ENCODE results near the gene CTRL. TPM values are rescaled to one million over a fixed set of nuclear protein-coding genes. Genes with fewer than 3 reads are reported as not detected.
"Not testable (repeated sequence)": the region's sequence is repeated elsewhere in the genome, so short reads cannot be mapped to it uniquely, and the experiment has no call there.

The CTRL gene
- total RNA-seq, 1 experiment from 2014 or later = 0.25 TPM

DNA sequence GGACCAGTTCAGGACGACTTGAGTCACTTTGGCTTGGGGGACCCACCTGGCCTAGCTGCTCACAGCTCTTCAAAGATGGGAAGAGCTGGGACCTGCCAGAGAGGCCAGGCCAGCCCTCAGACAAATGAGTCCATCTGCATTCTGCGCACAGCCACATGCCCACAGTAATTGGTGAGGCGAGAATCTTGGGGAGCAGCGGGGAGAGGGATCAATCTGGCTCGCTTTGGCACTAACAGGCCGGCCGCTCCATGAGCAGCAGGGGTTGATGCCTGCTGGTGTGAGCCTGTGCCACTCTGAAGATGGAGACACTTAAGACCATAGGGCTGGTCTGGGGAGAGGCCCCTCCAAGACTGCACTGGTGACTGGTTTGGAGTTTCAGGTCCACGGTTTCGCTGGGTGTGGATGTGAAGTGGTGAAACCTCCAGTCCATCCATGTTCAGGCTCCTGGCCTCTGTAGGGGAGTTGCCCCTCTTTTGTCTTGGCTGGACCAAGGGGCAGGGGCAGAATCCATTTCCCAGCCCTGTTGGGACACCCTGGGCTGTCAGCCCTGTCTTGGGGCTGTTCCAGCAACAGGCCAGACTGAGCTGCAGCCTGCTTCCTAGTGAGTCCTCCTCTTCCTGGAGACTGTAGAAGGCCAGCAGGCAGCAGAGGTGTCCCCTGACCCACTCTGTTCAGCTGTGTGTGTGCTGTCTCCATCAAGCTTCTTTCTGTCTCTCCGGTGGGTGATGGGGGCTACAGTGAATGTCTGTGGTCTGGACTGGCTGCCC, 7.3 kb downstream of the CTRL start:
- no peak for DNase-seq (ENCODE audit: low spot score)

DNA sequence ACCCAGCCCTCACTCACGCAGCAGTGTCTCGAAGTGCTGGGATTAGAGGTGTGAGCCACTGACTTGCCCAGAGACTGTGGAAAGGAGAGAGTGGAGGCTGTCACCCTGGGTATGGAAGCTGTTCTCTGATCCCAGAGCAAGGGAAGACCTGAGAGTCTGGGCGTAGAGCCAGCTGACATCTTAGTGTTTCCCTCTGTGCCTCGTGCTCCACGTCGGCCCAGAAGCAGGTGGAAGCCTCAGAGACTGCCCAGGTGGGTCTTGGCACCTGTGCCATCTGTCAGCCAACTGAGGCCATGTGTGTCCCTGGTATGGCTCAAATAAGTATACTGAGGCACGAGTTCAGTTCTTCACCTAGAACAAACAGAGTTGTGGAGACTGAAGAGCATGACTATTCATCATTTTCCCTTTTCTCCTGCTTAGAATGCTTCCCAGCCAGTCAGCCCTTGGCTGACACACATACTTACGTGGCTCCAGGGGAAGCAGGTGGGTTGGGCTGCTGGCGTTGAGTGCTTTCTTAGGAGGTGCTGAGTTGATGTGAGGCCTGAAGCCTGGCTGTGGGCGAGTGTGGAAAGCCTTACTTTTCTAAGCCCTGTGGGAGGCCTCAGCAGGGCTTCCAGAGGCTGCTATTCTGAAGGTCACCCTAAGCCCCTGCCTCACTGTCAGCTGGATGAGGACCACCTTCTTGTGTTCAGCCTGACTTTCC, 8.1 kb downstream of the CTRL start:
- no peak for DNase-seq (ENCODE audit: low spot score)

DNA sequence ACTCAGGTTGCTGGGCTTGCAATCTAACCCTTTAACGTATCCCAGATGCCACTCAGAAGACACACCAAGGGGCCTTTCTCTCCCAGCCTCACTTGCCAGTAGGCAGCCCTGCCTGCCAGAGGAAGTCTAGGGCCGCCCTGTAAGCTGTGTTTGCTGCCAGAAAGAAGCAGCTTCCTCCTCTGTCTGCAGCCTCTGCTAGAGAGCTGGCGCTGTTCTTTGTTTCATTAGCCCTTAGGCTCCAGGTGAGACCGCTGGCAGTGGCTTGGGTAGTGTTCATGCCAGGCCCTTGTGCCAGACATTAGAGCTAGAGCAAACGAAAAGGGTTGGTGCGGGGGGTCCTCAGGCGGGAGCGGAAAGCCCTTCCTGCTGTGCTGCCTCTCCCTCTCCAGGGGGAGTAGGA, 8.9 kb downstream of the CTRL start:
- no peak for DNase-seq (ENCODE audit: low spot score)

DNA sequence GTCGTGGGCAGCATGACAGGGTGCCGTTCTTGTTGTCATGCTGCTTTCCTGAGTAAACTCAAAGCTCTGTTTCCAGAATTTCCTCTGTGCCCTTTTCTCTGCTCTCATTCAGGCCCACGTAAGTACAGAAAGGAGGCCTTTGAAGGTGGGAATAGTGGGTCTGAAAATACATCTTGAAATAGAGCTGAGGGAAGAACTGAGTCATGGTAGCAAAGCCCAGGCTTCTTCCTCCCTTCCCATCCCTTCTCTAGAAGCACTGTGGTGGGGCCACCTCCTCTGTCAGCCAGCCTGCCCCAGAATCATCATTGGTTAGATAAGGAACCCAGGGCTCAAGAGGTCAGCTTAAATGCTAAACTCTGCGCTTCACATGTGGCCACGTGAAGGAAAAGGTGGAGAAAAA, 9.4 kb downstream of the CTRL start:
- DNase-seq (ENCODE audit: low spot score) = no peak

DNA sequence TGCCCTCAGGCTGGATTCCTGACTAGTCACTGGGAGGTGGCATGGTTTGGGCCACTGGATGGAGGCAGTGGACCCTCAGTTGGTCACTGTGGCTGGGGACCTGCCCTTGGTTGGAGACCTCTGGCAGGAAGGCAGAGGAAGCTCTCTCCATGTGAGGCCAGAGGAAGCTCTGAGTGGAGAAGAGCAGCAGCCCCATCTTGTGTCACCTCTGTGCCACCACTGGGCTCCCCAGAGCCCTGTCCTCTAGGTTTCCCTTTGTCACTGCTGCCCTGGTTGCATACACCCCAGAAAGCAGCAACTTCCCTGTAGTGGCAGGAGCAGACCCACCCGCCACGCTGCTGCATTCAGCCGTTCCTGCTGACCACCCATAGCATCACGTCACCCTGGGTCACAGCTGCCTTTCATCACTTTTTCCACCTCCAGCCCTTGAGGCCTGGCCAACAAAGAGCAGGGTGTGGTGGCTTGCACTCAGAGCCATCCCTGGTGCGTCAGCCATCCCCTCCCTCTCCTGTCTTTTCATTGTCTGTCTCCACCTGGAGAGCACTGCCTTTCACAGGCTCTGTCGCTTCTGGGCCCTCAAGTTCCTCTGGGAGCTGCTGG, 11.9 kb downstream of the CTRL start:
- DNase-seq (ENCODE audit: low spot score) = no peak

DNA sequence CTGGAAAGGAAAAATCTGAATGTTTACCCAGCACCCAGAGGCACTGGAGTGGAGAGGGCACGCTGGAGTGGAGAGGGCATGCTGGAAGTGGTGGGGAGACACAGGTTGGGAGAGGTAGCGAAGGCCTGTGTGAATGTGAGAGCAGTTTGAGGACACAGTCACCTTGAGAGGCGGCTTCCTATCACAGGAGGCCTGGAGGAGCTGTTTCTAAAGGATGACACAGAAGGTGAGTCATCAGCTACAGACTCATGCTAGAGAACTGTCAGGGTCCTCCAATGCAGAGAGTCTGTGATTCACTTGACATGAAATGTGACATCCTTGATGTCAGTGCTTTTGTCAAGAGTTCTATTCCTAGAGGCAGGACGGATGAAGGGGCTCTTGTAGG, 13.8 kb downstream of the CTRL start:
- DNase-seq (ENCODE audit: low spot score) = no peak

DNA sequence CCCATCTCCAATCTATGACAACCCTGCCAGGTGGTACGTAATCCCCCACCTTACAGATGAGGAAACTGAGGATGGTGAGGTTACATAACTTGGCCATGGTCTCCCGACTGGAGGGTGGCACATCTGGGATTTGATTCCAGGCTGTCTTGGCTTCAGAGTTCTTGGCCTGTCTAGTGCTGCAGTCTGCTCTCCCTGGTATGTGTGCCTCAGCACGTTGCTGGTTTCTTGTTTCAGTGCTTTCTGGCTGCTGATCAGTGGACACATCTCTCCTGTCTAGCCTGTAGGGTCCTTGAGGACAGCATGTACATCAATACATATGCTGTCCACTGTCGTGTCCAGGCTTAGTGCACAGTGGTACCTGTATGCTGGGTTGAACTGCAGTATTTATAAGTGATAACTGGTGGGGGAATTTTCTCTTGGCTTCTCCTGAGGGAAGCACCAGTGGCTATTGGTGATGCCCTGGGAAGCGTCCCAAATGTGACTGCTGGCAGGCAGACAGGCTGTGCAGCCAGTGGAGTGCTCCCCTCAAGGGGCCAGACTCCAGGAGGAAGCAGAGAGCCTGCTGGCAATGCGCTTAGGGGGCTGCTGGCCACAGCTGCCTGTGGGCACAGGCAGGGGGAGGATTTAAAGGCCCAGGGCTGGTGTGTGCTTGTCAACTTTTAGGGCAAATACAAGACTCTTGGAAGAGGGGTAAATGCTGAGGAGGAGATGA, 14.4 kb downstream of the CTRL start:
- no peak for DNase-seq (ENCODE audit: low spot score)

DNA sequence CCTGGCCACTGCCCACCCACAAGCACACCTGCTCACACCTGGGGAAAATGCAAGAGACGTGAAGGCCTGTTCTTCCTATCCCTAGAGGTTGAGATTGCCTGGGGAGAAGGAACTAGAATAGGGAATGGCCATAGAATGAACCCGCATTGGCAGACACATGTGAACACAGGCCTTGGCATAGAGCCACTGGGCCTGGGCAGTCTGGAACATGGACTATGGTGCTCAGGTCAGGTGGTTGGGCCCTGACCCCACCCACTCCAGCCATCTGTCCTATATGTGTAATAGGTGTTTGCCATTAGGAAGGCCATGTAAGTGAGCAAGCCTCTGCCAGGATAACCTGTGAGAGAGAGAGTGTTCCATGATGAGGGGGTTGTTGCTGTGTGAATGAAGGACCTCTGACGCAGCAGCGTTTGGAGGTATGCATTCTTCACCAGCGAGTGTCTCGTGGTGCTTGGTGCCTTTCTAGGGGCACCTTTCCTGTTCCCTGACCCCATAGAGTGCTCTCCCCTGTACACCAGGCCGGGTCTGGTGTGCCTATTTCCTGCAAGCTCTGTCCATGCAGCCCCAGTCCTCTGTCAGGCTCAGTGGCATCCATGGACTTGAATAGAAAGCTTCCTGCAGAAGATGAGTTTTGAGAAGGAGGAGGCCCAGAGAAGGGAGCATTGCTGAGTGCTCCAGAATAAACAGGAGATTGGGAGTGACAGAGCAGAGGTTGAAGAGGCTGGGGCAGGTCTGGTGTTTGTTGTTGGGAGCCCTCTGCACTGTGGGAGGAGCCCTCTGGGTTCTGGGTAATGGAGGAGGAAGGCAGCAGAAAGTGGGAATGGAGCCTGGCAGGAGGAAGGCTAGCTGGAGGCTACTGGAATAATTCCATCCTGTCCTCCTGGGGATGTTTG, 15.6 kb downstream of the CTRL start:
- no peak for DNase-seq (ENCODE audit: low spot score)

DNA sequence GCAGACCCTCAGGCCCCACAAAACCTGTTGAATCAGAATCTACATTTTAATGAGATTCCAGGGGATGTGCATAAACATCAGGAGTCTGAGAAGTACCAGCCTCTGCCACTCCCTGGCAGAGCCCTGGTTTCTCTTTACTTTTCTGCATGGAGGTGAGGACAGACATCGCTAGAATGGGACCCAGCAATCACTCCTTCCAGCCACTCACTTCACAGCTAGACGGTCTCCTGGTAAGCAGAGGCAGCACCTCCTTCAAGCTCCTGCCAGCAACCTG, 16.2 kb downstream of the CTRL start:
- not testable (repeated sequence) for DNase-seq (ENCODE audit: low spot score)

DNA sequence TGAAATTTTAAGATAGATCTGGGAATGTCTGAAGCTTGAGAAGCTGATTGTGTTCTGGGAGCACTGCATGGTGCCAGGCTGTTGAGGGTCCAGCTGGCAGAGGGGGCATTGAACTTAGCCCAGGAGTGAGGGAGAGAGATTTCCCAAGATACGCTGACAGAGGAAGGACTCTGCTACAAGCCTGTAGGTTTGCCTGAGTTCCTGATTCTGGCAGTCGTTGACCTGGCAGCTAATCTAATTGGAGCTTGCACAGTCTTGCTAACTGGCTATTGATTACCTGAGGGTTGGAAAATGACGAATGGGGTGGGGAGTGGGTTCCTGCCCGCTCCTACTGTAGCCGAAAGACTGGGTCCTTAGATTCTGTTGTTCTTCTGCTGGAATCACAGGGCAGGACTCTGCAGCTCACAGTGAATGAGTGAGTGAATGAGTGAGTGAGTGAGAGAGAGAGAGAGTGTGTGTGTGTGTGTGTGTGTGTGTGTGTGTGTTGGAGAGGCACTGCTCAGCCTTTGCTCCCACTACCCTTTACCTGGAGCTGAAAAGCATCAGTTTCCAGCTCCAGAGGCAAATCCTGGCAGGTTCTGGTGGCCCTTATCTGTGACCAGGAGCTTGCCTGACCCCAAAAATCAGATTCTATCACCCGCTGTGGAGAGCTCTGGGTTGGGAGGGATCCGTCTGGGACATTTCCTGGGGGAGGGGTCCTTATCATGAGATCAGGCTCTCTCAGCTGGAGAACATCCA, 16.7 kb downstream of the CTRL start:
- no peak for DNase-seq (ENCODE audit: low spot score)

DNA sequence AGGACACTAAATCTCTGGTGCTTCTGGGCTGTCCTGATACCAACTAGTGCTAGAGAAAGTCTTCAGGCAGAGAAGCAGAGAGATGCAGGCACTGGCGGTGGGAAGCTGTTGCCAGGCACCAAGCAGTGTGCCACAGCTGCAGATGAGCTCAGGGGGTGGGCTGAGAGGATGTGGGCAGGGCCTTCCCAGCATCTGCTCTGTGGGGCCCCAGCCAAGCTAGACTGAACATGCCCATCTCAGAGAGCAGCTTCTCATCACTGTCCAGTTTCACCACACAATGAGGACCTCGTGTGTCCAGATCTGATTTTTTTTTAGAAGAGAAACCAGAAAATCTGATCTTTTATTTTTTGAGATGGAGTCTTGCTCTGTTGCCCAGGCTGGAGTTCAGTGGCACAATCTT, 21.5 kb downstream of the CTRL start:
- DNase-seq (ENCODE audit: low spot score) = no peak

DNA sequence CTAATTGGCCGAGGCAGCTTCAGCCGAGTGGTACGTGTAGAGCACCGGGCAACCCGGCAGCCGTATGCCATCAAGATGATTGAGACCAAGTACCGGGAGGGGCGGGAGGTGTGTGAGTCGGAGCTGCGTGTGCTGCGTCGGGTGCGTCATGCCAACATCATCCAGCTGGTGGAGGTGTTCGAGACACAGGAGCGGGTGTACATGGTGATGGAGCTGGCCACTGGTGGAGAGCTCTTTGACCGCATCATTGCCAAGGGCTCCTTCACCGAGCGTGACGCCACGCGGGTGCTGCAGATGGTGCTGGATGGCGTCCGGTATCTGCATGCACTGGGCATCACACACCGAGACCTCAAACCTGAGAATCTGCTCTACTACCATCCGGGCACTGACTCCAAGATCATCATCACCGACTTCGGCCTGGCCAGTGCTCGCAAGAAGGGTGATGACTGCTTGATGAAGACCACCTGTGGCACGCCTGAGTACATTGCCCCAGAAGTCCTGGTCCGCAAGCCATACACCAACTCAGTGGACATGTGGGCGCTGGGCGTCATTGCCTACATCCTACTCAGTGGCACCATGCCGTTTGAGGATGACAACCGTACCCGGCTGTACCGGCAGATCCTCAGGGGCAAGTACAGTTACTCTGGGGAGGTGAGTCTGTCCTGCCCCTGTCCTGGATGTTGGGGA, 22.5 kb downstream of the CTRL start:
- no peak for DNase-seq (ENCODE audit: low spot score)

DNA sequence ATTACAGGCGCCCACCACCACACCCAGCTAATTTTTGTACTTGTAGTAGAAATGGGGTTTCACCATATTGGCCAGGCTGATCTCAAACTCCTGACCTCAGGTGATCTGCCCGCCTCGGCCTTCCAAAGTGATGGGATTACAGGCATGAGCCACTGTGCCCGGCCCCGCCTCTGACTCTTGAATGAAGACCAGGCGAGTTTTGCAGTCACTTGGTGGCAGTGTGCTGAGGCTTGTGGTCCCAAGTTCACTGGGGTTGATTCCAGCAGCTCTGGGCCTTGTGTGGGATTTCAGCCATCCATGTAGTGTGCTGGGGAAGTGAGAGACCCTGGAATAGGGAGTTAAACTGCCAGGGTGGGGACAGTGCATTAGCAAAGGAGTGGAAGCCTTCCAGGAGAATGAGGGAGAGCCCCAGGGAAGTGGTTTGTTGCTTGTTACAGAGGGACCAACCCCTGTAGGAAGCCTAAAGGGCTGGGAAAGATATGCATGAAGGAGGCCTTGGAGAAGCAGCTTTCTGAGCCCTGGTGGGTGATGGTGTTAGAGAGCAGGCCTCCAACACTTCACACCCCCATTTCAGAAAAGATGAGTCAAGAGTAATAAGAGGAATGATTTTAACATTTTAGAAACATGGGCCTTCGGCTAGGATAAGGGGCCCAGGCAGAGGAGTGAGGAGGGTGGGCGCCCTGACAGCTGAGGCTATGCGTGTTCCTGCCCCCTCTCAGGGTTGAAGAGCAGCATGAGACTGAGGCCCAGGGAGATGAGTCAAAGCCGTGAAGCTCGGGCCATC, 24.1 kb downstream of the CTRL start:
- no peak for DNase-seq (ENCODE audit: low spot score)

DNA sequence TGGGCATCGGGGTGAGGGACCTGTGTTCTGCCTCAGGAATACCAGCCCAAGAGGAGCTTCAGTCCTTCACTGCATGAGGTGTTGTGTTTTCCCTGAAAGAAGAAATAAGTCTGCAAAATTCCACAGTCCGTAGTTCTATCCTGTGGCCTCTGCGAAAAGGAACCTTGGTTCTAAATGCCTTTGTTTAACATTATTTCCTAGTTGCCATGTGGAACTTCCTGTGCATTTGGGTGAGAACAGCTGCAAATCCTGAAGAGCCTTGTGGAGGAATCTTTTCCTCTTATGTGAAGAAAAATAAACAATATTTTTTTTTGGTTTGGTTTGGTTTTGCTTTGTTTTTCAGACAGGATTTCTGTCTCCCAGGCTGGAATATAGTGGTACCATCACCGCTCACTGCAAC, 28.8 kb downstream of the CTRL start:
- DNase-seq (ENCODE audit: low spot score) = no peak

DNA sequence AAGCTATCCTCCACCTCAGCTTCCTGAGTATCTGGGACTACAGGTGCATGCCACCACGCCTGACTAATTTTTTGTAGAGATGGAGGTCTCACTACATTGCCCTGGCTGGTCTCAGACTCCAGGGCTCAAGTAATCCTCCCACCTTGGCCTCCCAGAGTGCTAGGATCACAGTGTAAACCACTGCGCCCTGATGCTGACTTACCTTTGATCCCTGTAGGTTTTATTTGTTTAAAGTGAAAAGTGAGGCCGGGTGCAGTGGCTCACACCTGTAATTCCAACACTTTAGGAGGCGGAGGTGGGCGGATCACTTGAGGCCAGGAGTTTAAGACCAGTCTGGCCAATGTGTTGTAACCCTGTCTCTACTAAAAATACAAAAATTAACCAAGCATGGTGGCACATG, 29.9 kb downstream of the CTRL start:
- DNase-seq (ENCODE audit: low spot score) = no peak

DNA sequence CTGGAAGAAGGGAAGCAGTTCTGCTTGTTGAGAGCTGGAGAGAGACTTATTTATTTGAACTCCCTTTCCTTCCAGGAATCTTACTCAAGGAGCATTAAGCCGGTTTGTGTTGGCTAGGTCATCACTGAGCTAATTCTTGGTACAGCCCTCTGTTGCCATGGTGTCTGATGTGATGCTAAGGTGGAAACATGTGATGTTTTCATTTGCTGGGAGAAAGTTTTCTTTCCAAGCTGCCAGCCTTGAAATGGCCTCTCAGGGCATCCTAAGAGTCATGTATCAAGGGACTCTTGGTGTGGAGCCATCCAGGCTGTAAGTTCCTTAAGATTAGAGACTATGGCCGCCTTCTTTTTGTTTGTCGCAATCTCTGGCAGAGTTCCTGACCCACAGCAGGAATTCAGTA, 34.4 kb downstream of the CTRL start:
- DNase-seq (ENCODE audit: low spot score) = no peak

DNA sequence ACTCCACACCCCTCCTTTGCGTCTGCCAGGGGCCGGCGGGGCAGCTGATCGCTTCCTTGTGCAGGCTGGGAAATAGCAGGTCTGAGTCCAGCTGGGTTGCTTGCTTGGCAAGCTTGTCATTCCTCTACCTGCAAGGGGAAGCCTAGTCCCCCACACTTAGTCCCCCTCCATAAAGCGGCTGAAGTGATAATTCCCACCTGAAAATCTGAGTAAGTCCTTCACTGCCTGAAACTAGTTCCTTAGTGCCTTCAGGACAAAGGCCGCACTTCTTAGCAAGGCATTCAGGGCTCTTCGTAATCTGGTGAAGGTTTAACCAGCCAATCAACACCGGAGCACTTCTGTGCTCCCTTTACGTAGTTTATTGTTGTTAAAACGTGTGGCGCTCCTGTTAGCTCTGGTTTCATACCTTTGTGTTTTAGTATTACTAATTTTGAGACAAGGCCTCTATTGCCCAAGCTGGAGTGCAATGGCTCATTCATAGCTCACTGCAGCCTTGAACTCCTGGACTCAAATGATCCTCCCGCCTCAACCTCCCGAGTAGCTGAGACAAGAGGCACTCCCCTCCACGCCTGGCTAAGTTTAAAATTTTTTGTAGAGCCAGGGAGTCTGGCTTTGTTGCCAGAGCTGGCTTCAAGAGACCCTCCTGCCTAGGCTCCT, 37.8 kb downstream of the CTRL start:
- DNase-seq (ENCODE audit: low spot score) = no peak

DNA sequence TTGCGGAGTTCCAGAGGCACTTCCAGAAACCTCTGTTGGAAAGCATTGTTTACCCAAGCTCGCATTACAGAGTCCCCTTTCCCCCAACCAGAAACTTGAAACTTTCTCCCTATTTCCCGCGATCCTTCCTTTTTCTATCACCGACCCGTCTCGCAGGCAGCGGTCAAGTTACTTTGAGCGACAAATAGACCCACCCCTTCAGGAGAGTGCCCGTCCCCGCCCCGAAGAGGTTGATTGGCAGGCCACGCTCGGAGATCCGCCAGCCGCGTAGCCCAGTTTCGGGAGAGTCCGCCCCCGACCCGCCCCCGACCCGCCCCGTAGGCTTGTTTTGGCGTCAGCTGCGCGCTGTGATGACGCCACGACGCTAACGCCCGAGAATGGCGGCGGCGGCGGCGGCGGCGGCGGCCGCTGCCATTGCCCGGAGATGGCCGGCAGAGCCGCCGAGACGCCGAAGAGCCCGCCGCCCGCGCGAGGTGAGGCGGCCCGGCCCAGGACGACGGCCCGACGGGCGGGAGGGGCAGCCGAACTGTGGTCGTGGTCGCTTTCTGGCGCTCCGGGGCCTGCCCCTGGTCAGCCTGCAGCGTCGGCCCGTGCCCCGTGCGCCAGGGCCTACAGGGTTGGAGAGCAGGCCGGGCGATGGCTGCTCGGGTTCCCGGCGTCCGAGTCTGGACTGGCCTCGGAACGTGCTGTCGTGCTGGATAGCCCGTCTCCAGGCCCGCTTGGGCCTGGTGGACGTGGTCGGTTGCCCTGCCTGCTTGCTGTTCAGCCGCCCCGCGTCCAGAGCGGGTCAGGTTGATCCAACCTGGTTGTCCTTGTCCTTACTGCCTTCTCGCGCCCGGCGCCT, 38.5 kb downstream of the CTRL start, which contains the start of gene PSKH1:
TSS of gene PSKH1 (plus strand) at position 356 of the 844 bp plus-strand sequence. CDS start 15,496 bp downstream, outside the sequence.
- DNase-seq (ENCODE audit: low spot score) = peak; percentile 90

Data from H4 (cell line).